ENCODE data around the gene CD27.

GRCh38 chr12:6424866-6425265, 19.9 kb upstream of the CD27 start:
- no peak for TF ChIP-seq CTCF (IDR thresholded peaks at IDR 0.05; ENCODE audit: insufficient read depth, low read length, poor library complexity, severe bottlenecking)
- no peak for TF ChIP-seq EZH2phosphoT487 (conservative IDR thresholded peaks at IDR 0.05; ENCODE audit: low read length)

Data from SU-DHL-6 (cell line).